Neural cell (in vitro differentiated cells): ENCODE data around the gene ACYP2.
"Not testable (repeated sequence)": the region's sequence is repeated elsewhere in the genome, so short reads cannot be mapped to it uniquely, and the experiment has no call there.

Experiments
- EP300 ChIP-seq: fragments of 450-650 bp; conservative IDR thresholded peaks from 2 replicates; pipeline ENCODE4 v1.6.1; 2014; ENCODE audit warnings: antibody characterized with exemption, mild to moderate bottlenecking, moderate library complexity; ENCODE audit not compliant: poor library complexity, severe bottlenecking
- EZH2 ChIP-seq: fragments of 200-600, 300-800 bp; shearing (Covaris generic), sonication (generic); IDR thresholded peaks from 2 replicates; pipeline ENCODE4 v1.6.1; 2014; ENCODE audit warnings: antibody characterized with exemption, low read length, borderline replicate concordance, mild to moderate bottlenecking; ENCODE audit not compliant: insufficient read depth, poor library complexity, severe bottlenecking
- POLR2AphosphoS5 ChIP-seq: IDR thresholded peaks from 2 replicates; pipeline ENCODE4 v1.6.1; 2012
- TF ChIP-seq, protein P1 (sequence below): fragments of 450-650 bp; IDR thresholded peaks from 2 replicates; pipeline ENCODE4 v1.5.1; 2014; ENCODE audit warnings: antibody characterized with exemption, mild to moderate bottlenecking, moderate library complexity; ENCODE audit not compliant: poor library complexity, severe bottlenecking

- TF ChIP-seq EP300, EZH2, POLR2AphosphoS5: not testable (repeated sequence)
- TF ChIP-seq, protein P1, sequence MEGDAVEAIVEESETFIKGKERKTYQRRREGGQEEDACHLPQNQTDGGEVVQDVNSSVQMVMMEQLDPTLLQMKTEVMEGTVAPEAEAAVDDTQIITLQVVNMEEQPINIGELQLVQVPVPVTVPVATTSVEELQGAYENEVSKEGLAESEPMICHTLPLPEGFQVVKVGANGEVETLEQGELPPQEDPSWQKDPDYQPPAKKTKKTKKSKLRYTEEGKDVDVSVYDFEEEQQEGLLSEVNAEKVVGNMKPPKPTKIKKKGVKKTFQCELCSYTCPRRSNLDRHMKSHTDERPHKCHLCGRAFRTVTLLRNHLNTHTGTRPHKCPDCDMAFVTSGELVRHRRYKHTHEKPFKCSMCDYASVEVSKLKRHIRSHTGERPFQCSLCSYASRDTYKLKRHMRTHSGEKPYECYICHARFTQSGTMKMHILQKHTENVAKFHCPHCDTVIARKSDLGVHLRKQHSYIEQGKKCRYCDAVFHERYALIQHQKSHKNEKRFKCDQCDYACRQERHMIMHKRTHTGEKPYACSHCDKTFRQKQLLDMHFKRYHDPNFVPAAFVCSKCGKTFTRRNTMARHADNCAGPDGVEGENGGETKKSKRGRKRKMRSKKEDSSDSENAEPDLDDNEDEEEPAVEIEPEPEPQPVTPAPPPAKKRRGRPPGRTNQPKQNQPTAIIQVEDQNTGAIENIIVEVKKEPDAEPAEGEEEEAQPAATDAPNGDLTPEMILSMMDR = not testable (repeated sequence)
Observed at GRCh38 chr2:54072483-54072882, 42.9 kb upstream of the ACYP2 start.
